ENCODE results near the gene LRRC41. TPM values are rescaled to one million over a fixed set of nuclear protein-coding genes. Genes with fewer than 3 reads are reported as not detected.

The LRRC41 gene
- total and polyA plus RNA-seq, 2 experiments from 2014 or later, result 20.1 to 69.4 TPM

DNA sequence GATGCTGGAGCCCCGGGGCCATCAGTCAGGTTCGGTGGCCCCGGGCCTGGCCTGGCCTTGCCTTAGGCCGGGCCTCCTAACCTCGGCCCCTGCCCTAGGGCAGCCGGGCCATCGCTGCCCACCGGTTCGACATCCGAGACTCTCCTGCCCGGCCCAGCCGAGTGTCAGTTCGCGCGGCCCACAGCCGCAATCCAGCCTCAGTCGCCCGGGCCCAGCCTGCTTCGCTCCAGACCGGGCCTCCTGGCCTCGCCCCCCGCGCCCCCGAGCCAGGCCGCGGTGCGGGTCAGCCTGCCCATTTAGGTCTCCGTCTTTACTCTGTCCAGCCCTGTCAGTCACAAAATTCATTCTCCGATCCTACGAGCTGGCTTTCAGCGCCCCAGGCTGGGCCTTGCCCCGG is 777 bp downstream of the LRRC41 start:
- Histone ChIP-seq H3K4me1 (ENCODE audit: insufficient read depth) (peaks cover 49% of the 10 kb centered on the region), H3K27ac (ENCODE audit: low read depth) (peak overlapping the region; percentile 75), H3K27me3 (ENCODE audit: insufficient read depth) (no peaks in the 10 kb centered on the region), H3K36me3 (ENCODE audit: insufficient read depth) (peaks cover 11% of the 10 kb centered on the region), H3K9me2 (ENCODE audit: insufficient read depth) (no peaks in the 10 kb centered on the region), H3K4me2 (peak overlapping the region; percentile 88), H3K79me2 (replicated peaks; ENCODE audit: insufficient read depth) (peaks cover 83% of the 10 kb centered on the region), H3K4me3 (peak overlapping the region; percentile 93), H4K20me1 (replicated peaks; ENCODE audit: insufficient read depth) (peaks cover 30% of the 10 kb centered on the region), H3F3A (replicated peaks; ENCODE audit: low read depth) (peaks cover 15% of the 10 kb centered on the region), H2AFZ (peak overlapping the region; percentile 64)
- peaks cover 42% of the 10 kb centered on the region for H3K4me1 Mint-ChIP-seq
- ATAC-seq, result peak; percentile 21
- peaks cover 7% of the 10 kb centered on the region for H3K9me3 Mint-ChIP-seq
- peaks cover 9% of the 10 kb centered on the region for H3K27me3 Mint-ChIP-seq (ENCODE audit: insufficient read depth, low read depth, poor library complexity)
- TF ChIP-seq POLR2AphosphoS5 (IDR thresholded peaks at IDR 0.05; ENCODE audit: low read depth), result no peak
- TF ChIP-seq, protein P1, sequence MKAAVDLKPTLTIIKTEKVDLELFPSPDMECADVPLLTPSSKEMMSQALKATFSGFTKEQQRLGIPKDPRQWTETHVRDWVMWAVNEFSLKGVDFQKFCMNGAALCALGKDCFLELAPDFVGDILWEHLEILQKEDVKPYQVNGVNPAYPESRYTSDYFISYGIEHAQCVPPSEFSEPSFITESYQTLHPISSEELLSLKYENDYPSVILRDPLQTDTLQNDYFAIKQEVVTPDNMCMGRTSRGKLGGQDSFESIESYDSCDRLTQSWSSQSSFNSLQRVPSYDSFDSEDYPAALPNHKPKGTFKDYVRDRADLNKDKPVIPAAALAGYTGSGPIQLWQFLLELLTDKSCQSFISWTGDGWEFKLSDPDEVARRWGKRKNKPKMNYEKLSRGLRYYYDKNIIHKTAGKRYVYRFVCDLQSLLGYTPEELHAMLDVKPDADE (IDR thresholded peaks at IDR 0.05), result no peak
- TF ChIP-seq REST (IDR thresholded peaks at IDR 0.05; ENCODE audit: unreplicated experiment), result no peak
- no peak for TF ChIP-seq CTCF (conservative IDR thresholded peaks at IDR 0.05; ENCODE audit: low read depth in 2 of 2)
- no peak for TF ChIP-seq CREB1 (CRISPR knock-in tag; IDR thresholded peaks at IDR 0.05; ENCODE audit: low read depth)
- TF ChIP-seq EZH2phosphoT487 (IDR thresholded peaks at IDR 0.05; ENCODE audit: unreplicated experiment), result no peak
- H3K4me3 Mint-ChIP-seq, result peak overlapping the region; percentile 98
- no peak overlapping the region for H3K27ac Mint-ChIP-seq
- no peak for DNase-seq (ENCODE audit: low spot score)
- peaks cover 35% of the 10 kb centered on the region for H3K36me3 Mint-ChIP-seq (ENCODE audit: low read depth)

DNA sequence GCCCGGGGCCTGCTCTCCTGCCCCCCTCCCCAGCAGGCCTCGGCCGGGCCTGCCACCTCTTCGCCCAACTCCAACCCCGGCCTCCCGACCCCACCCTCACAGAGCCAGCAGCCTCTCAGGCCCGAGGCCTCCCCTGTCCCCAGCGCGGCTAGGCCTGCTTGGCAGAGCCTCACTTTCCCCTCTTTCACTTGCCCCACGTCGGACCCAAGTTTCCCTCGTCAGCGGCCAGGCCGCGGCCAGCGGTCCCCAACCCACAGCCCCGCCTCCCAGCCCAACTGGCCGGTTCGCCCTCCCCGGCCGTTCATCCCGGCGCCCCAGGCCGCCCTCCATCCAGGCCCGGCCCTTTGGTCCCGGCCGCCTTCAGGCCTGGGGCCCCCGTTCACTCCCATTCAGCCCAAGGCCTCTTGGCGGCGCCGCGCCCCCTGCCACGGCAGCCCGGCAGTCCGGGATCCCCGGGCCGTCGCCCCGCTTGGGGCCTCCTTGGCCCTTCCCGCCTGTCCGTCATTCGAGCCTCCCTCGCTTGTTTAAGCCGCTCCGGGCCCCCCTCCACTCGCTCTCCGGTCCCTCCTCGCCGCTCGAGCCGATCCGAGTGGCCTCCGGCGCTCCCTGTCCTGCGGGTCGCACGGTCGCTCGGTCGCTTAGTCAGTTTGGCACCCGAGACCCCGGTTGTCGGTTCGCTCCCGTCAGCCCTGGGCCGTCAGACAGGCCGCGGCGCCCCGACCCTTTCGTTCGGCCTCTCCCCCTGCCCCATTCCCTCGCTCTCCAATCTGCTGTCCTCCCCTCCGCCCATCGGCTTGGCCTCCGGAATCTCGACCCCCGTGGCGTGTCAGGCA is 1.4 kb downstream of the LRRC41 start:
- H3K27me3 ChIP-seq (ENCODE audit: insufficient read depth), result no peaks in the 10 kb centered on the region
- H3K27ac ChIP-seq (ENCODE audit: low read depth), result peak overlapping the region; percentile 79
- H3K4me3 ChIP-seq, result peak overlapping the region; percentile 93
- H3K27me3 Mint-ChIP-seq (ENCODE audit: insufficient read depth, low read depth, poor library complexity), result peaks cover 8% of the 10 kb centered on the region
- H3K27ac Mint-ChIP-seq, result peak overlapping the region; percentile 86
- H3K9me3 Mint-ChIP-seq, result peaks cover 7% of the 10 kb centered on the region
- DNase-seq (ENCODE audit: low spot score) (peak; percentile 72), ATAC-seq (peak; percentile 52)
- peak overlapping the region; percentile 64; the same call in 1 of the 2 replicates for H2AFZ ChIP-seq
- peaks cover 24% of the 10 kb centered on the region for H4K20me1 ChIP-seq (replicated peaks; ENCODE audit: insufficient read depth)
- H3K4me2 ChIP-seq, result peak overlapping the region; percentile 88
- H3K36me3 Mint-ChIP-seq (ENCODE audit: low read depth), result peaks cover 35% of the 10 kb centered on the region
- peak overlapping the region; percentile 98 for H3K4me3 Mint-ChIP-seq
- H3K9me2 ChIP-seq (ENCODE audit: insufficient read depth), result no peaks in the 10 kb centered on the region
- peaks cover 83% of the 10 kb centered on the region for H3K79me2 ChIP-seq (replicated peaks; ENCODE audit: insufficient read depth)
- peaks cover 14% of the 10 kb centered on the region for H3F3A ChIP-seq (replicated peaks; ENCODE audit: low read depth)
- H3K4me1 ChIP-seq (ENCODE audit: insufficient read depth), result peaks cover 45% of the 10 kb centered on the region
- peaks cover 11% of the 10 kb centered on the region for H3K36me3 ChIP-seq (ENCODE audit: insufficient read depth)
- H3K4me1 Mint-ChIP-seq, result peaks cover 37% of the 10 kb centered on the region
- no peak for TF ChIP-seq REST (IDR thresholded peaks at IDR 0.05; ENCODE audit: unreplicated experiment)
- no peak for TF ChIP-seq CREB1 (CRISPR knock-in tag; IDR thresholded peaks at IDR 0.05; ENCODE audit: low read depth)

Measured in GM23338 (cell line).